DND-41 (cell line): ENCODE data around the gene CCDC68.

Source experiments
- ATAC-seq: fragments of 200-7000 bp; cut with Tn5 transposase; 3 replicates; pipeline ENCODE4 v1.9.1; 2021; ENCODE audit warnings: low read depth; ENCODE audit not compliant: insufficient read depth
- DNase-seq: peaks from one replicate; pipeline ENCODE4 v3.0.0-alpha.2; 2020
- H2AFZ ChIP-seq: 2 replicates; pipeline ENCODE4 v1.6.0; 2012; ENCODE audit warnings: low read depth, low read length
- H3K27ac ChIP-seq: 2 replicates; pipeline ENCODE4 v1.5.1; 2012; ENCODE audit warnings: low read length, inconsistent platforms
- H3K27me3 ChIP-seq: fragments of 200-600 bp; sonication (generic); 2 replicates; pipeline ENCODE4 v1.6.0; 2012; ENCODE audit warnings: low read length, mild to moderate bottlenecking, inconsistent platforms; ENCODE audit not compliant: insufficient read depth, poor library complexity
- H3K36me3 ChIP-seq: 2 replicates; pipeline ENCODE4 v1.5.1; 2012; ENCODE audit warnings: low read length, inconsistent platforms; ENCODE audit not compliant: insufficient read depth
- H3K4me1 ChIP-seq: 2 replicates; pipeline ENCODE4 v1.5.1; 2012; ENCODE audit warnings: mild to moderate bottlenecking, low read length; ENCODE audit not compliant: insufficient read depth
- H3K4me2 ChIP-seq: 2 replicates; pipeline ENCODE4 v1.6.0; 2012; ENCODE audit warnings: mild to moderate bottlenecking, moderate library complexity, low read length, inconsistent platforms; ENCODE audit not compliant: insufficient read depth
- H3K4me3 ChIP-seq, 2 experiments: fragments of 200-600 bp in 1 of 2; shearing (Covaris generic) in 1 of 2; 2 replicates each; pipeline ENCODE4 v1.5.1; 2012 to 2016; ENCODE audit warnings: inconsistent platforms in 2 of 2, low read length in 2 of 2, mild to moderate bottlenecking in 2 of 2, low read depth in 1 of 2, moderate library complexity in 1 of 2
- H3K79me2 ChIP-seq: 2 replicates; pipeline ENCODE4 v1.6.0; 2012; ENCODE audit warnings: low read length, inconsistent platforms; ENCODE audit not compliant: insufficient read depth
- H3K9ac ChIP-seq: 2 replicates; pipeline ENCODE4 v1.6.0; 2012; ENCODE audit warnings: low read depth, mild to moderate bottlenecking, inconsistent platforms, low read length, moderate library complexity
- H3K9me3 ChIP-seq: 2 replicates; pipeline ENCODE4 v1.5.1; 2012; ENCODE audit warnings: low read length, moderate library complexity, mild to moderate bottlenecking, inconsistent platforms; ENCODE audit not compliant: insufficient read depth, severe bottlenecking
- H4K20me1 ChIP-seq: 2 replicates; pipeline ENCODE4 v1.6.0; 2012; ENCODE audit warnings: low read length; ENCODE audit not compliant: insufficient read depth
- CTCF ChIP-seq: IDR thresholded peaks from 2 replicates; pipeline ENCODE4 v1.5.1; 2012; ENCODE audit warnings: borderline replicate concordance, low read length, moderate library complexity, mild to moderate bottlenecking; ENCODE audit not compliant: poor library complexity, severe bottlenecking; ENCODE audit errors: extremely low read depth
- EZH2 ChIP-seq: IDR thresholded peaks from 3 replicates; pipeline ENCODE4 v1.6.1; 2012; ENCODE audit warnings: borderline replicate concordance, low read depth, mild to moderate bottlenecking, moderate library complexity, low read length, inconsistent platforms; ENCODE audit not compliant: severe bottlenecking

Gene CCDC68

GRCh38 chr18:54960197-54960596 lies 936 bp upstream of the CCDC68 start:
- ATAC-seq (no peak), DNase-seq (no peak)
- Histone ChIP-seq H3K9ac (no peak overlapping the region), H2AFZ (no peak overlapping the region), H3K27ac (no peak overlapping the region), H3K79me2 (no peaks in the 10 kb centered on the region), H3K9me3 (no peaks in the 10 kb centered on the region), H3K36me3 (no peaks in the 10 kb centered on the region), H3K4me3 (no peak overlapping the region), H3K27me3 (no peaks in the 10 kb centered on the region), H4K20me1 (no peaks in the 10 kb centered on the region), H3K4me2 (no peak overlapping the region), H3K4me1 (no peaks in the 10 kb centered on the region)
- TF ChIP-seq CTCF (no peak), EZH2 (no peak)

GRCh38 chr18:54957996-54958395 lies 1.3 kb downstream of the CCDC68 start:
- TF ChIP-seq CTCF (no peak), EZH2 (no peak)
- H3K9ac ChIP-seq = no peak overlapping the region
- no peaks in the 10 kb centered on the region for H3K79me2 ChIP-seq
- H3K36me3 ChIP-seq = no peaks in the 10 kb centered on the region
- H3K4me1 ChIP-seq = no peaks in the 10 kb centered on the region
- no peak overlapping the region for H3K27ac ChIP-seq
- ATAC-seq (no peak), DNase-seq (no peak)
- no peak overlapping the region for H3K4me2 ChIP-seq
- H3K4me3 ChIP-seq = no peak overlapping the region
- H3K9me3 ChIP-seq = no peaks in the 10 kb centered on the region
- no peak overlapping the region for H2AFZ ChIP-seq
- no peaks in the 10 kb centered on the region for H3K27me3 ChIP-seq
- no peaks in the 10 kb centered on the region for H4K20me1 ChIP-seq

- Histone ChIP-seq H3K9ac (no peak overlapping the region), H2AFZ (no peak overlapping the region), H3K79me2 (no peaks in the 10 kb centered on the region), H3K27me3 (no peaks in the 10 kb centered on the region), H4K20me1 (no peaks in the 10 kb centered on the region), H3K4me1 (no peaks in the 10 kb centered on the region), H3K4me2 (no peak overlapping the region), H3K36me3 (no peaks in the 10 kb centered on the region), H3K27ac (no peak overlapping the region), H3K9me3 (no peaks in the 10 kb centered on the region), H3K4me3 (no peak overlapping the region)
- ATAC-seq (no peak), DNase-seq (no peak)
- TF ChIP-seq EZH2 (no peak), CTCF (no peak)
These were observed 1.9 kb downstream of the CCDC68 start for GRCh38 chr18:54957296-54957832.

GRCh38 chr18:54956506-54956905 lies 2.8 kb downstream of the CCDC68 start:
- Histone ChIP-seq H3K27ac (no peak overlapping the region), H3K4me3 (no peak overlapping the region), H3K4me2 (no peak overlapping the region), H4K20me1 (no peaks in the 10 kb centered on the region), H3K36me3 (no peaks in the 10 kb centered on the region), H3K9me3 (no peaks in the 10 kb centered on the region), H2AFZ (no peak overlapping the region), H3K79me2 (no peaks in the 10 kb centered on the region), H3K27me3 (no peaks in the 10 kb centered on the region), H3K4me1 (no peaks in the 10 kb centered on the region), H3K9ac (no peak overlapping the region)
- ATAC-seq (no peak), DNase-seq (no peak)
- TF ChIP-seq CTCF (no peak), EZH2 (no peak)
